Esophagus squamous epithelium (tissue), 4 donors: ENCODE results near the gene GPR37.

Source experiments
- POLR2A ChIP-seq, 4 donors: fragments of 450-650 bp; IDR thresholded peaks; one replicate each; pipeline ENCODE4 v1.6.1; 2017; ENCODE audit warnings: antibody characterized with exemption in 4 of 4, mild to moderate bottlenecking in 4 of 4, moderate library complexity in 3 of 4
- TF ChIP-seq, protein P1 (sequence below), 6 experiments: fragments of 450-650 bp in 4 of 6; fragments of 200-600 bp in 2 of 6; sonication (generic) in 2 of 6; IDR thresholded peaks; one replicate each; pipeline ENCODE4 v1.5.1; 2016 to 2019; ENCODE audit warnings: antibody characterized with exemption in 6 of 6, mild to moderate bottlenecking in 4 of 6, moderate library complexity in 4 of 6

DNA sequence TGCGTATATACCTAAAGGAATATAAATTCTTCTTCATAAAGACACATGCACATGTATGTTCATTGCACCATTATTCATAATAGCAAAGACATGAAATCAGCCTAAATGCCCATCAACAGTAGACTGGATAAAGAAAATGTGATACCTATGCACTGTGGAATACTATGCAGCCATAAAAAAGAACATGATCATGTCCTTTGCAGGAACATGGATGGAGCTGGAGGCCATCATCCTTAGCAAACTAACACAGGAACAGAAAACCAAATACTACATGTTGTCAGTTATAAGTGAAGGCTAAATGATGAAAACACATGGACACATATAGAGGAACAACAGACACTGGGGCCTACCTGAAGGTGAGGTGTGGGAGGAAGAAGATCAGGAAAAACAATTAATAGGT is 48.7 kb downstream of the GPR37 start:
- TF ChIP-seq, protein P1, sequence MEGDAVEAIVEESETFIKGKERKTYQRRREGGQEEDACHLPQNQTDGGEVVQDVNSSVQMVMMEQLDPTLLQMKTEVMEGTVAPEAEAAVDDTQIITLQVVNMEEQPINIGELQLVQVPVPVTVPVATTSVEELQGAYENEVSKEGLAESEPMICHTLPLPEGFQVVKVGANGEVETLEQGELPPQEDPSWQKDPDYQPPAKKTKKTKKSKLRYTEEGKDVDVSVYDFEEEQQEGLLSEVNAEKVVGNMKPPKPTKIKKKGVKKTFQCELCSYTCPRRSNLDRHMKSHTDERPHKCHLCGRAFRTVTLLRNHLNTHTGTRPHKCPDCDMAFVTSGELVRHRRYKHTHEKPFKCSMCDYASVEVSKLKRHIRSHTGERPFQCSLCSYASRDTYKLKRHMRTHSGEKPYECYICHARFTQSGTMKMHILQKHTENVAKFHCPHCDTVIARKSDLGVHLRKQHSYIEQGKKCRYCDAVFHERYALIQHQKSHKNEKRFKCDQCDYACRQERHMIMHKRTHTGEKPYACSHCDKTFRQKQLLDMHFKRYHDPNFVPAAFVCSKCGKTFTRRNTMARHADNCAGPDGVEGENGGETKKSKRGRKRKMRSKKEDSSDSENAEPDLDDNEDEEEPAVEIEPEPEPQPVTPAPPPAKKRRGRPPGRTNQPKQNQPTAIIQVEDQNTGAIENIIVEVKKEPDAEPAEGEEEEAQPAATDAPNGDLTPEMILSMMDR (IDR thresholded peaks at IDR 0.05): no peak
- no peak for TF ChIP-seq POLR2A (IDR thresholded peaks at IDR 0.05)
